HCT116 (cell line): ENCODE measurements around the gene FSCN2. TPM values are rescaled to one million over a fixed set of nuclear protein-coding genes. Genes with fewer than 3 reads are reported as not detected.

Source experiments
- ATAC-seq: fragments of 200-7000 bp; cut with Tn5 transposase; 2 replicates; pipeline ENCODE4 v1.9.1; 2020; ENCODE audit warnings: mild to moderate bottlenecking, moderate library complexity
- BruUV-seq: library from RNA; stranded (reverse); fragments of 400-500 nt; replicated peaks from 2 replicates; lab custom pipeline; 2021; lab: Mats Ljungman, UMichigan
- CTCF ChIA-PET: fragments of 300-600 bp; sonication (Branson Sonifier 250); formaldehyde crosslinking; loops from one replicate; lab custom pipeline; 2021; ENCODE audit warnings: antibody characterized with exemption; lab: Charles Lee
- POLR2A ChIA-PET: fragments of 300-600, 350-600 bp; sonication (Branson Sonifier 250); formaldehyde crosslinking; loops from one replicate; lab custom pipeline; 2021; ENCODE audit warnings: antibody characterized with exemption; lab: Charles Lee
- RAD21 ChIA-PET, 2 experiments: fragments of 300-600 bp; sonication (Branson Sonifier 250); formaldehyde crosslinking; loops; one replicate each; lab custom pipeline; 2023; ENCODE audit warnings: low total read pairs in 2 of 2; ENCODE audit not compliant: uncharacterized antibody in 2 of 2, unreplicated experiment in 2 of 2, low non-redundant PET in 1 of 2; lab: Charles Lee
- DNase-seq: peaks from one replicate; pipeline ENCODE4 v3.0.0-alpha.2; 2010; ENCODE audit warnings: low read depth, low spot score
- H2AFZ ChIP-seq: fragments of 200-600 bp; shearing (Covaris generic), sonication (generic); 2 replicates; pipeline ENCODE4 v1.6.1; 2017; ENCODE audit warnings: low read depth, mixed run types, mixed read lengths, antibody characterized with exemption, low read length; ENCODE audit not compliant: poor library complexity, severe bottlenecking
- H3K27ac ChIP-seq: 2 replicates; pipeline ENCODE4 v1.5.1; 2012; ENCODE audit warnings: low read depth, low read length
- H3K27me3 ChIP-seq: fragments of 200-600 bp; sonication (generic); 2 replicates; pipeline ENCODE4 v1.6.1; 2016; ENCODE audit warnings: mixed run types, low read length, mixed read lengths; ENCODE audit not compliant: insufficient read depth
- H3K36me3 ChIP-seq, 2 experiments: fragments of 200-500 bp in 1 of 2; fragments of 200-600 bp in 1 of 2; sonication (Bioruptor generic) in 1 of 2; sonication (generic) in 1 of 2; 2 replicates each; pipeline versions ENCODE4 v1.5.1 to v1.6.1; 2014 to 2016; ENCODE audit warnings: low read length in 2 of 2, inconsistent platforms in 1 of 2, mixed read lengths in 1 of 2, mixed run types in 1 of 2; ENCODE audit not compliant: insufficient read depth in 2 of 2, control insufficient read depth in 1 of 2
- H3K4me1 ChIP-seq, 2 experiments: fragments of 200-600 bp in 1 of 2; sonication (generic) in 1 of 2; 2 replicates each; pipeline versions ENCODE4 v1.5.1 to v1.6.1; 2012 to 2017; ENCODE audit warnings: low read length in 2 of 2, inconsistent platforms in 1 of 2, mild to moderate bottlenecking in 1 of 2, mixed read lengths in 1 of 2, mixed run types in 1 of 2, moderate library complexity in 1 of 2; ENCODE audit not compliant: insufficient read depth in 2 of 2, control insufficient read depth in 1 of 2
- H3K4me2 ChIP-seq: fragments of 200-600 bp; sonication (generic); 2 replicates; pipeline ENCODE4 v1.6.1; 2017; ENCODE audit warnings: mixed run types, low read length, mixed read lengths
- H3K4me3 ChIP-seq, 2 experiments: fragments of 200-600 bp in 1 of 2; sonication (generic) in 1 of 2; replicated peaks in 1 of 2; 2 replicates each; pipeline ENCODE4 v1.5.1; 2011 to 2016; ENCODE audit warnings: low read length in 2 of 2, control low read depth in 1 of 2, low read depth in 1 of 2, mild to moderate bottlenecking in 1 of 2, mixed read lengths in 1 of 2, mixed run types in 1 of 2
- H3K79me2 ChIP-seq: fragments of 200-600 bp; sonication (generic); 2 replicates; pipeline ENCODE4 v1.6.1; 2017; ENCODE audit warnings: mild to moderate bottlenecking, mixed run types, low read length, moderate library complexity, mixed read lengths; ENCODE audit not compliant: insufficient read depth
- H3K9ac ChIP-seq: fragments of 200-600 bp; sonication (generic); 2 replicates; pipeline ENCODE4 v1.6.1; 2016; ENCODE audit warnings: low read length, mixed read lengths
- H3K9me2 ChIP-seq: fragments of 200-600 bp; sonication (generic), shearing (Covaris generic); 2 replicates; pipeline ENCODE4 v1.6.1; 2017; ENCODE audit warnings: mixed run types, mild to moderate bottlenecking, moderate library complexity; ENCODE audit not compliant: insufficient read depth
- H3K9me3 ChIP-seq, 2 experiments: fragments of 200-500 bp in 1 of 2; fragments of 200-600 bp in 1 of 2; sonication (Bioruptor generic) in 1 of 2; sonication (generic) in 1 of 2; 2 replicates each; pipeline ENCODE4 v1.6.1; 2014 to 2017; ENCODE audit warnings: low read length in 2 of 2, mixed read lengths in 2 of 2, inconsistent platforms in 1 of 2, low read depth in 1 of 2, mild to moderate bottlenecking in 1 of 2, mixed run types in 1 of 2, moderate library complexity in 1 of 2; ENCODE audit not compliant: control insufficient read depth in 1 of 2, insufficient read depth in 1 of 2
- H4K20me1 ChIP-seq: fragments of 200-600 bp; sonication (generic), shearing (Covaris generic); 2 replicates; pipeline ENCODE4 v1.6.1; 2017; ENCODE audit warnings: mixed run types, mild to moderate bottlenecking, moderate library complexity; ENCODE audit not compliant: insufficient read depth
- CBX3 ChIP-seq: IDR thresholded peaks from 2 replicates; pipeline ENCODE4 v1.6.1; 2012; ENCODE audit warnings: low read depth
- ELF1 ChIP-seq: IDR thresholded peaks from 2 replicates; pipeline ENCODE4 v1.6.1; 2012; ENCODE audit warnings: low read depth, borderline replicate concordance
- JUND ChIP-seq: IDR thresholded peaks from 2 replicates; pipeline ENCODE4 v1.6.1; 2012
- POLR2AphosphoS5 ChIP-seq: IDR thresholded peaks from 2 replicates; pipeline ENCODE4 v1.6.1; 2011; ENCODE audit warnings: mild to moderate bottlenecking, low read depth, low read length, moderate library complexity
- RAD21 ChIP-seq: IDR thresholded peaks from 2 replicates; pipeline ENCODE4 v1.6.1; 2012; ENCODE audit warnings: low read depth, mild to moderate bottlenecking
- SRF ChIP-seq: IDR thresholded peaks from 2 replicates; pipeline ENCODE4 v1.6.1; 2012; ENCODE audit warnings: low read depth
- TCF7L2 ChIP-seq: IDR thresholded peaks from 2 replicates; pipeline ENCODE4 v1.7.0; 2011; ENCODE audit warnings: borderline replicate concordance, inconsistent platforms; ENCODE audit not compliant: insufficient read depth, insufficient read length; ENCODE audit errors: extremely low read depth
- YY1 ChIP-seq: IDR thresholded peaks from 2 replicates; pipeline ENCODE4 v1.6.1; 2011; ENCODE audit warnings: low read length, low read depth, moderate library complexity, mild to moderate bottlenecking; ENCODE audit not compliant: insufficient replicate concordance; ENCODE audit errors: extremely low read depth
- ZFX ChIP-seq: fragments of 450-650 bp; IDR thresholded peaks from 2 replicates; pipeline ENCODE4 v1.6.1; 2017
- intact Hi-C: fragments of 100-400 bp; cut with micrococcal nuclease; formaldehyde crosslinking; loops from 2 replicates; pipeline ENCODE4 v1.10.0; 2022
- total RNA-seq: library from RNA; stranded (reverse); gene quantifications from one replicate; pipeline ENCODE4 v1.2.1, GENCODE V29; 2021; ENCODE audit not compliant: unreplicated experiment
- TF ChIP-seq, protein P1 (sequence below): IDR thresholded peaks from 2 replicates; pipeline ENCODE4 v1.6.1; 2011; ENCODE audit warnings: mild to moderate bottlenecking, low read length, moderate library complexity; ENCODE audit not compliant: insufficient replicate concordance; ENCODE audit errors: extremely low read depth
- TF ChIP-seq, protein P2 (sequence below): IDR thresholded peaks from 2 replicates; pipeline ENCODE4 v1.6.1; 2012
- TF ChIP-seq, protein P3 (sequence below), 3 experiments: fragments of 200-600 bp in 1 of 3; sonication (generic) in 1 of 3; IDR thresholded peaks in 2 of 3; conservative IDR thresholded peaks in 1 of 3; 2 replicates each; pipeline ENCODE4 v1.5.1; 2012 to 2017; ENCODE audit warnings: low read depth in 2 of 3, low read length in 2 of 3, antibody characterized with exemption in 1 of 3, borderline replicate concordance in 1 of 3, control low read depth in 1 of 3, mild to moderate bottlenecking in 1 of 3, mixed read lengths in 1 of 3, mixed run types in 1 of 3, moderate library complexity in 1 of 3; ENCODE audit not compliant: insufficient read depth in 1 of 3

The FSCN2 gene
- total RNA-seq, 1 experiment from 2014 or later, result 10.1 TPM

DNA sequence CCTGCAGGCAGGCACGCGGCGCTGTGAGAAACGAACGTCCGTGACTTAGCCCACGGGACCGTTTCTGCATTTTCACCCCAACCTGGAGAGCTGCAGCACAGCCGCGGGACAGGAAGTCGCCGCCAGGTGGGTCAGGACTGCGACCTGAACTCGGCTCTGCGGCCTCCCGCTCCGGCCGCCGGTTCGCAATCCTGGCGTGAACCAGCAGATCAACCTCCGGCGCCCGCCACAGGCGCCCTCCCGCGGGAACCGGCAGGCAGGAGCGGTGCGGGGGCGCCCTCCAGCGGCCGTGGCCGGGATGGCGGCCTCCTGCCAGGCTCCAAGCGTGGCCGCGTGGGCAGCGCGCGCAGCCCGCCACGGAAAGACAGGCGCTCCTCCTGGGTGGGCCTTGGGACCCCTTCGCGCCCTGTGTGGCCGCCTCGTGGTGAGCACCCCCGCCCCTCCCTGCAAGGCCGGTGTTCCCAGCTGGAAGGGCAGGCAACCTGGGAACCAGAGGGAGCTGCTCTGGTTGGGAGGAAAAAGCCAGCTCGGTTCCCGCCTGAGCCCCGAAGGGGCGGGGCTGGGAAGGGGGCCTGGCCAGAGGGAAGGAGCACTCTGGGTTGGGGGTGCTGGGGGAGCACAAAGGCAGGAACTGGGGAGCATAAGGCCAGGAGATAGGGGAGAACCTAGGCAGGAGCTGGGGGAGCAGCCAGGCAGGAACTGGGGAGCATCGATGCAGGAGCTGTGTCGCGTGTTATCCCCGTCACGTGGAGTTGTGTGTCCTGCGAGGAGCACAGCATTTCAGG lies 43.8 kb upstream of the FSCN2 start:
- H3K79me2 ChIP-seq, result no peaks in the 10 kb centered on the region; the same call in 1 of the 2 replicates
- H3K9me2 ChIP-seq, result no peaks in the 10 kb centered on the region
- ChIA-PET CTCF (interaction anchor here (0.6 to 2.7 kb wide), 24 partner anchors 10 to 364 kb away, joined by 3 to 20 read pairs (median 5); partner anchors contain the start of genes CEP131, NDUFAF8, SLC38A10 and TEPSIN), RAD21 (interaction anchor here (0.6 to 1.5 kb wide), 15 partner anchors 12 to 495 kb away, joined by 3 to 8 read pairs (median 5); partner anchors contain the start of genes BAHCC1 (in 1 of the 2), CEP131 (in 1 of the 2) and FSCN2 (in 1 of the 2)), POLR2A (interaction anchor here (0.7 to 1.6 kb wide), 10 partner anchors 12 to 193 kb away, joined by 3 to 11 read pairs (median 4); partner anchors contain the start of genes ACTG1 and BAHCC1)
- no peaks in the 10 kb centered on the region for H3K27me3 ChIP-seq
- intact Hi-C loops, result loop anchor here (1.0 kb wide), 2 partner anchors 53 to 231 kb away; no protein-coding TSS in a partner anchor
- no peaks in the 10 kb centered on the region for H4K20me1 ChIP-seq
- H2AFZ ChIP-seq, result peak overlapping the region; percentile 19
- DNase-seq (peak; percentile 85), ATAC-seq (peak; percentile 77)
- H3K9ac ChIP-seq, result peak overlapping the region; percentile 74
- BruUV-seq, result no TSS peak
- peak overlapping the region; percentile 45 to 56 for H3K4me3 ChIP-seq
- TF ChIP-seq ZFX, result peak; percentile 27; the same call in 1 of the 2 replicates
- TF ChIP-seq YY1, result peak; percentile 72
- TF ChIP-seq CBX3, result no peak
- no peak for TF ChIP-seq ELF1
- TF ChIP-seq JUND, result no peak
- TF ChIP-seq TCF7L2, result peak; percentile 56
- no peak for TF ChIP-seq SRF
- peak; percentile 99 for TF ChIP-seq RAD21
- TF ChIP-seq POLR2AphosphoS5, result peak; percentile 48
- TF ChIP-seq, protein P1, sequence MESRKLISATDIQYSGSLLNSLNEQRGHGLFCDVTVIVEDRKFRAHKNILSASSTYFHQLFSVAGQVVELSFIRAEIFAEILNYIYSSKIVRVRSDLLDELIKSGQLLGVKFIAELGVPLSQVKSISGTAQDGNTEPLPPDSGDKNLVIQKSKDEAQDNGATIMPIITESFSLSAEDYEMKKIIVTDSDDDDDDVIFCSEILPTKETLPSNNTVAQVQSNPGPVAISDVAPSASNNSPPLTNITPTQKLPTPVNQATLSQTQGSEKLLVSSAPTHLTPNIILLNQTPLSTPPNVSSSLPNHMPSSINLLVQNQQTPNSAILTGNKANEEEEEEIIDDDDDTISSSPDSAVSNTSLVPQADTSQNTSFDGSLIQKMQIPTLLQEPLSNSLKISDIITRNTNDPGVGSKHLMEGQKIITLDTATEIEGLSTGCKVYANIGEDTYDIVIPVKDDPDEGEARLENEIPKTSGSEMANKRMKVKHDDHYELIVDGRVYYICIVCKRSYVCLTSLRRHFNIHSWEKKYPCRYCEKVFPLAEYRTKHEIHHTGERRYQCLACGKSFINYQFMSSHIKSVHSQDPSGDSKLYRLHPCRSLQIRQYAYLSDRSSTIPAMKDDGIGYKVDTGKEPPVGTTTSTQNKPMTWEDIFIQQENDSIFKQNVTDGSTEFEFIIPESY, result peak; percentile 65
- TF ChIP-seq, protein P2, sequence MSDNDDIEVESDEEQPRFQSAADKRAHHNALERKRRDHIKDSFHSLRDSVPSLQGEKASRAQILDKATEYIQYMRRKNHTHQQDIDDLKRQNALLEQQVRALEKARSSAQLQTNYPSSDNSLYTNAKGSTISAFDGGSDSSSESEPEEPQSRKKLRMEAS, result peak; percentile 94
- TF ChIP-seq, protein P3, sequence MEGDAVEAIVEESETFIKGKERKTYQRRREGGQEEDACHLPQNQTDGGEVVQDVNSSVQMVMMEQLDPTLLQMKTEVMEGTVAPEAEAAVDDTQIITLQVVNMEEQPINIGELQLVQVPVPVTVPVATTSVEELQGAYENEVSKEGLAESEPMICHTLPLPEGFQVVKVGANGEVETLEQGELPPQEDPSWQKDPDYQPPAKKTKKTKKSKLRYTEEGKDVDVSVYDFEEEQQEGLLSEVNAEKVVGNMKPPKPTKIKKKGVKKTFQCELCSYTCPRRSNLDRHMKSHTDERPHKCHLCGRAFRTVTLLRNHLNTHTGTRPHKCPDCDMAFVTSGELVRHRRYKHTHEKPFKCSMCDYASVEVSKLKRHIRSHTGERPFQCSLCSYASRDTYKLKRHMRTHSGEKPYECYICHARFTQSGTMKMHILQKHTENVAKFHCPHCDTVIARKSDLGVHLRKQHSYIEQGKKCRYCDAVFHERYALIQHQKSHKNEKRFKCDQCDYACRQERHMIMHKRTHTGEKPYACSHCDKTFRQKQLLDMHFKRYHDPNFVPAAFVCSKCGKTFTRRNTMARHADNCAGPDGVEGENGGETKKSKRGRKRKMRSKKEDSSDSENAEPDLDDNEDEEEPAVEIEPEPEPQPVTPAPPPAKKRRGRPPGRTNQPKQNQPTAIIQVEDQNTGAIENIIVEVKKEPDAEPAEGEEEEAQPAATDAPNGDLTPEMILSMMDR (IDR thresholded peaks at IDR 0.05 in 2 of 3, conservative IDR thresholded peaks at IDR 0.05 in 1 of 3; ENCODE audit: borderline replicate concordance in 1 of 3, insufficient read depth in 1 of 3, low read depth in 2 of 3, low read length in 2 of 3), result peak; percentile 93 to 97 (median 96)
- no peaks in the 10 kb centered on the region for H3K36me3 ChIP-seq
- peak overlapping the region; percentile 74 for H3K27ac ChIP-seq
- H3K9me3 ChIP-seq, result no peaks in the 10 kb centered on the region
- peaks cover 21 to 52% of the 10 kb centered on the region in 2 experiments for H3K4me1 ChIP-seq
- H3K4me2 ChIP-seq, result peak overlapping the region; percentile 84
